Measurements from ENCODE around the gene POU2F2. TPM values are rescaled to one million over a fixed set of nuclear protein-coding genes. Genes with fewer than 3 reads are reported as not detected.

POU2F2 gene
- total RNA-seq, 6 experiments from 2014 or later = 0.18 to 3.0 (median 1.00) TPM

GRCh38 chr19:42086188-42086736, 46.0 kb downstream of the POU2F2 start:
- no peak overlapping the region for H3K27ac ChIP-seq
- DNase-seq (no peak), ATAC-seq (no peak)
- peaks cover 0 to under 1% (median under 1%) of the 10 kb centered on the region in 4 donors for H3K36me3 ChIP-seq
- peaks cover 0 to 5% (median 0%) of the 10 kb centered on the region in 4 donors for H3K4me1 ChIP-seq
- no peak overlapping the region for H3K4me3 ChIP-seq
- no peaks in the 10 kb centered on the region for H3K27me3 ChIP-seq
- TF ChIP-seq POLR2A (IDR thresholded peaks at IDR 0.05) = no peak
- TF ChIP-seq, protein P1, sequence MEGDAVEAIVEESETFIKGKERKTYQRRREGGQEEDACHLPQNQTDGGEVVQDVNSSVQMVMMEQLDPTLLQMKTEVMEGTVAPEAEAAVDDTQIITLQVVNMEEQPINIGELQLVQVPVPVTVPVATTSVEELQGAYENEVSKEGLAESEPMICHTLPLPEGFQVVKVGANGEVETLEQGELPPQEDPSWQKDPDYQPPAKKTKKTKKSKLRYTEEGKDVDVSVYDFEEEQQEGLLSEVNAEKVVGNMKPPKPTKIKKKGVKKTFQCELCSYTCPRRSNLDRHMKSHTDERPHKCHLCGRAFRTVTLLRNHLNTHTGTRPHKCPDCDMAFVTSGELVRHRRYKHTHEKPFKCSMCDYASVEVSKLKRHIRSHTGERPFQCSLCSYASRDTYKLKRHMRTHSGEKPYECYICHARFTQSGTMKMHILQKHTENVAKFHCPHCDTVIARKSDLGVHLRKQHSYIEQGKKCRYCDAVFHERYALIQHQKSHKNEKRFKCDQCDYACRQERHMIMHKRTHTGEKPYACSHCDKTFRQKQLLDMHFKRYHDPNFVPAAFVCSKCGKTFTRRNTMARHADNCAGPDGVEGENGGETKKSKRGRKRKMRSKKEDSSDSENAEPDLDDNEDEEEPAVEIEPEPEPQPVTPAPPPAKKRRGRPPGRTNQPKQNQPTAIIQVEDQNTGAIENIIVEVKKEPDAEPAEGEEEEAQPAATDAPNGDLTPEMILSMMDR (IDR thresholded peaks at IDR 0.05) = no peak
- 70% methylated on average over 9 of the region's 9 CpGs for WGBS (ENCODE audit: insufficient coverage, low coverage, low lambda C conversion rate, missing lambda C conversion rate)
- no peaks in the 10 kb centered on the region for H3K9me3 ChIP-seq
- intact Hi-C loops (cut with DNase I) = no loop called here

GRCh38 chr19:42083537-42083936, 48.7 kb downstream of the POU2F2 start:
- no peaks in the 10 kb centered on the region for H3K27me3 ChIP-seq
- H3K4me1 ChIP-seq = peaks cover 0 to 5% (median 0%) of the 10 kb centered on the region in 4 donors
- peaks cover 0 to 26% (median 6%) of the 10 kb centered on the region in 4 donors for H3K36me3 ChIP-seq
- no peak for TF ChIP-seq POLR2A (IDR thresholded peaks at IDR 0.05)
- 97% methylated on average over 5 of the region's 5 CpGs for WGBS (ENCODE audit: insufficient coverage, low coverage, low lambda C conversion rate, missing lambda C conversion rate)
- ATAC-seq (no peak), DNase-seq (no peak)
- H3K27ac ChIP-seq = no peak overlapping the region
- H3K9me3 ChIP-seq = no peaks in the 10 kb centered on the region
- H3K4me3 ChIP-seq = no peak overlapping the region
- intact Hi-C loops (cut with DNase I) = no loop called here

GRCh38 chr19:42081584-42082203, 50.6 kb downstream of the POU2F2 start:
- H3K36me3 ChIP-seq = peaks cover 0 to 28% (median 6%) of the 10 kb centered on the region in 4 donors
- WGBS (ENCODE audit: insufficient coverage, low coverage, low lambda C conversion rate, missing lambda C conversion rate) = 71% methylated on average over 1 of the region's 2 CpGs
- TF ChIP-seq POLR2A (IDR thresholded peaks at IDR 0.05) = no peak
- TF ChIP-seq, protein P1 (IDR thresholded peaks at IDR 0.05) = peak in 3 of 4 donors; percentile 36 to 51 (median 39)
- no peaks in the 10 kb centered on the region for H3K27me3 ChIP-seq
- DNase-seq (no peak), ATAC-seq (peak; percentile 58 to 77 (median 68))
- no peak overlapping the region for H3K27ac ChIP-seq
- intact Hi-C loops (cut with DNase I) = no loop called here
- peaks cover 0 to 13% (median 0%) of the 10 kb centered on the region in 4 donors for H3K4me1 ChIP-seq
- no peak overlapping the region for H3K4me3 ChIP-seq
- H3K9me3 ChIP-seq = no peaks in the 10 kb centered on the region

- WGBS (ENCODE audit: insufficient coverage, low coverage, low lambda C conversion rate, missing lambda C conversion rate) = 90% methylated on average over 2 of the region's 28 CpGs
- no peak for DNase-seq
- Histone ChIP-seq H3K4me1 (peaks cover 0 to 15% (median 0%) of the 10 kb centered on the region in 4 donors), H3K27me3 (no peaks in the 10 kb centered on the region), H3K27ac (no peak overlapping the region), H3K9me3 (no peaks in the 10 kb centered on the region), H3K36me3 (peaks cover 0 to 28% (median 6%) of the 10 kb centered on the region in 4 donors), H3K4me3 (no peak overlapping the region)
- TF ChIP-seq POLR2A (IDR thresholded peaks at IDR 0.05) = no peak
- TF ChIP-seq, protein P1 (IDR thresholded peaks at IDR 0.05) = no peak
- ATAC-seq = no peak
- intact Hi-C loops (cut with DNase I) = no loop called here
These were observed 51.4 kb downstream of the POU2F2 start for GRCh38 chr19:42080764-42081375.
